Esophagus squamous epithelium (tissue), 5 donors: Measurements from ENCODE around the gene TRPM7. TPM values are rescaled to one million over a fixed set of nuclear protein-coding genes. Genes with fewer than 3 reads are reported as not detected.

Source experiments
- DNase-seq: peaks from one replicate; lab custom pipeline; 2025; lab: John Stamatoyannopoulos, UW
- H3K27ac ChIP-seq, 4 donors: fragments of 200-600 bp; sonication (generic); one replicate each; pipeline ENCODE4 v1.5.1; 2016 to 2019; ENCODE audit warnings: mild to moderate bottlenecking in 1 of 4
- H3K27me3 ChIP-seq, 4 donors: fragments of 200-600 bp; sonication (generic); 1 replicate in 3 of 4; 2 replicates in 1 of 4; pipeline versions ENCODE4 v1.5.1 to v1.6.0; 2017 to 2021; ENCODE audit warnings: antibody characterized with exemption in 1 of 4
- H3K36me3 ChIP-seq, 3 donors: fragments of 200-600 bp; sonication (generic); one replicate each; pipeline ENCODE4 v1.5.1; 2016 to 2019
- H3K4me1 ChIP-seq, 3 donors: fragments of 200-600 bp; sonication (generic); one replicate each; pipeline ENCODE4 v1.5.1; 2017 to 2019
- H3K4me3 ChIP-seq, 4 donors: fragments of 200-600 bp; sonication (generic); 1 replicate in 3 of 4; 2 replicates in 1 of 4; pipeline ENCODE4 v1.5.1; 2016 to 2019; ENCODE audit warnings: mild to moderate bottlenecking in 2 of 4, moderate library complexity in 1 of 4
- H3K9me3 ChIP-seq, 3 donors: fragments of 200-600 bp; sonication (generic); one replicate each; pipeline ENCODE4 v1.5.1; 2016 to 2019
- POLR2A ChIP-seq, 4 donors: fragments of 450-650 bp; IDR thresholded peaks; one replicate each; pipeline ENCODE4 v1.6.1; 2017; ENCODE audit warnings: antibody characterized with exemption in 4 of 4, mild to moderate bottlenecking in 4 of 4, moderate library complexity in 3 of 4
- WGBS, 2 donors: methylation state at CpG; one replicate each; pipeline ENCODE4 v1.1.5; 2018; 5-methylcytosine and 5-hydroxymethylcytosine counted together
- intact Hi-C: fragments of 100-400 bp; cut with DNase I; formaldehyde crosslinking; loops from one replicate; pipeline ENCODE4 v1.15.0; 2022
- total RNA-seq, 4 donors: library from RNA; depleted of rRNA; stranded (reverse); fragments of >200 nt; gene quantifications; one replicate each; pipeline ENCODE4 v1.1.0, GENCODE V29; 2016
- TF ChIP-seq, protein P1 (sequence below), 6 experiments: fragments of 450-650 bp in 4 of 6; fragments of 200-600 bp in 2 of 6; sonication (generic) in 2 of 6; IDR thresholded peaks; one replicate each; pipeline ENCODE4 v1.5.1; 2016 to 2019; ENCODE audit warnings: antibody characterized with exemption in 6 of 6, mild to moderate bottlenecking in 4 of 6, moderate library complexity in 4 of 6
- donor health status: DM: yes; HTN: yes; CAD: no.

Gene TRPM7
- total RNA-seq, 4 donors from 2014 or later: 10.7 to 42.7 (median 27.2) TPM

- Histone ChIP-seq H3K27me3 (no peaks in the 10 kb centered on the region), H3K9me3 (no peaks in the 10 kb centered on the region), H3K4me1 (no peaks in the 10 kb centered on the region), H3K4me3 (no peak overlapping the region), H3K27ac (no peak overlapping the region), H3K36me3 (peaks cover 0 to 93% (median 4%) of the 10 kb centered on the region in 3 donors)
- no peak for TF ChIP-seq POLR2A (IDR thresholded peaks at IDR 0.05)
- TF ChIP-seq, protein P1, sequence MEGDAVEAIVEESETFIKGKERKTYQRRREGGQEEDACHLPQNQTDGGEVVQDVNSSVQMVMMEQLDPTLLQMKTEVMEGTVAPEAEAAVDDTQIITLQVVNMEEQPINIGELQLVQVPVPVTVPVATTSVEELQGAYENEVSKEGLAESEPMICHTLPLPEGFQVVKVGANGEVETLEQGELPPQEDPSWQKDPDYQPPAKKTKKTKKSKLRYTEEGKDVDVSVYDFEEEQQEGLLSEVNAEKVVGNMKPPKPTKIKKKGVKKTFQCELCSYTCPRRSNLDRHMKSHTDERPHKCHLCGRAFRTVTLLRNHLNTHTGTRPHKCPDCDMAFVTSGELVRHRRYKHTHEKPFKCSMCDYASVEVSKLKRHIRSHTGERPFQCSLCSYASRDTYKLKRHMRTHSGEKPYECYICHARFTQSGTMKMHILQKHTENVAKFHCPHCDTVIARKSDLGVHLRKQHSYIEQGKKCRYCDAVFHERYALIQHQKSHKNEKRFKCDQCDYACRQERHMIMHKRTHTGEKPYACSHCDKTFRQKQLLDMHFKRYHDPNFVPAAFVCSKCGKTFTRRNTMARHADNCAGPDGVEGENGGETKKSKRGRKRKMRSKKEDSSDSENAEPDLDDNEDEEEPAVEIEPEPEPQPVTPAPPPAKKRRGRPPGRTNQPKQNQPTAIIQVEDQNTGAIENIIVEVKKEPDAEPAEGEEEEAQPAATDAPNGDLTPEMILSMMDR (IDR thresholded peaks at IDR 0.05): no peak
- intact Hi-C loops: no loop called here
- 81% methylated on average over 4 of the region's 4 CpGs for WGBS, 2 donors
- no peak for DNase-seq
These were observed 123.6 kb downstream of the TRPM7 start for GRCh38 chr15:50562735-50563640.

DNA sequence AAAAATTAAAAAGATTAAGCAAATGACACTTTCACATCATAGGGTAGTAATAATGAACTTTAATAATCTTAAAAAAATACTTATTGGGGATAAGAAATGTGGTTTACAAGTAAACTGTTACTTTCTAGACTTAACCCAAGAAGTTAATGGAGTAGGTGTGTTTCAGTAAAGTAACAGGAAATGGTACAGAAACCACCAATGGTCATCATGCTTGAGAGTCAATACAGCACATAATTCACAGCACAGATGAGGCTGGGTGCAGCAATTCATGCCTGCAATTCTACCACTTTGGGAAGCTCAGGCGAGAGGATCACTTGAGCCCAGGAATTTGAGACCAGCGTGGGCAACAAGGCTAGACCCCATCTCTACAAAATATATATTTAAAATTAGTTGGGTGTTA is 128.6 kb downstream of the TRPM7 start:
- H3K27ac ChIP-seq: no peak overlapping the region
- no peaks in the 10 kb centered on the region for H3K9me3 ChIP-seq
- intact Hi-C loops: no loop called here
- TF ChIP-seq, protein P1 (IDR thresholded peaks at IDR 0.05): no peak
- no peak for TF ChIP-seq POLR2A (IDR thresholded peaks at IDR 0.05)
- H3K27me3 ChIP-seq: no peaks in the 10 kb centered on the region
- H3K4me3 ChIP-seq: no peak overlapping the region
- no peak for DNase-seq
- H3K4me1 ChIP-seq: no peaks in the 10 kb centered on the region
- peaks cover 0 to 65% (median 10%) of the 10 kb centered on the region in 3 donors for H3K36me3 ChIP-seq
- WGBS, 2 donors: 96 to 100% methylated on average over 1 to 2 of the region's 2 CpGs

DNA sequence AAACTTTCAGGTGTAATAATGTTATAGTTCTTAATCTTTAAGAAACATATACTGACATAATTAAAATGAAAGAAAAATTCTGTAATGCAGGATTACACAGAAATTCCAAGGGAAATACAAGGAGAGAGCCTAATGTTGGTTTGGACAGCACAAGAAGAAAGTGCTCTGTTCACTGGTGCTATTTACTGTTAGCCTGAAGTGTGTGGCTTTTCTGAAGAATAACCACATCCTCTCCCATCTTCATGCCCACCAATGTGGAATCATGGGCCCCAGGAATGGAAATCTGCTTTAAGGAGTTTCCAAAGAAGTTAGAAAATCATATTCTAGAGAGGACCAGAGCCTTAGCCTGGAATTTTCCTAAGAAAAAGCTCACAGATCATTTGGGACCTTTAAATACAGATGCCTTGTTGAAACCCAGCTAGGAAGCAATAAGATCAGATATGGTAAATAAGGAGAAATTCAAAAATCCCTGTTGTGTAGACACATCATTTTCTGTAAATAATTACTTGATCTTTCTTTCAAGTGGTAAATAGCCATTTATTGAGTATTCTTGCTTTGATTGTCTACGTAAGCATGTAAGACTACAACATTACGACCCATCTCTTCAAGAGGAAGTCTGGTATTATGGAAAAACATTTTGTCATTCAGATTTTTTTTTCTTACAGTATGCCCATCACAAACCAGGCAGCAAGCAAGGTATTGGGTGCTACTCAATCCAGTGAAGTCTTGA is 129.8 kb downstream of the TRPM7 start:
- no peak for DNase-seq
- no peak overlapping the region for H3K4me3 ChIP-seq
- WGBS, 2 donors: 88 to 98% methylated on average over 2 of the region's 2 CpGs
- no peak overlapping the region for H3K27ac ChIP-seq
- intact Hi-C loops: no loop called here
- no peaks in the 10 kb centered on the region for H3K4me1 ChIP-seq
- TF ChIP-seq, protein P1 (IDR thresholded peaks at IDR 0.05): no peak
- no peak for TF ChIP-seq POLR2A (IDR thresholded peaks at IDR 0.05)
- H3K36me3 ChIP-seq: peaks cover 0 to 53% (median 10%) of the 10 kb centered on the region in 3 donors
- no peaks in the 10 kb centered on the region for H3K9me3 ChIP-seq
- no peaks in the 10 kb centered on the region for H3K27me3 ChIP-seq

GRCh38 chr15:50552238-50552637 is 134.4 kb downstream of the TRPM7 start:
- Histone ChIP-seq H3K9me3 (no peaks in the 10 kb centered on the region), H3K4me3 (no peak overlapping the region), H3K36me3 (peaks cover 0 to 7% (median 2%) of the 10 kb centered on the region in 3 donors), H3K27ac (no peak overlapping the region), H3K27me3 (no peaks in the 10 kb centered on the region), H3K4me1 (no peaks in the 10 kb centered on the region)
- no peak for DNase-seq
- WGBS, 2 donors: 75 to 78% methylated on average over 4 of the region's 4 CpGs
- TF ChIP-seq, protein P1 (IDR thresholded peaks at IDR 0.05): no peak
- TF ChIP-seq POLR2A (IDR thresholded peaks at IDR 0.05): no peak
- intact Hi-C loops: no loop called here

DNA sequence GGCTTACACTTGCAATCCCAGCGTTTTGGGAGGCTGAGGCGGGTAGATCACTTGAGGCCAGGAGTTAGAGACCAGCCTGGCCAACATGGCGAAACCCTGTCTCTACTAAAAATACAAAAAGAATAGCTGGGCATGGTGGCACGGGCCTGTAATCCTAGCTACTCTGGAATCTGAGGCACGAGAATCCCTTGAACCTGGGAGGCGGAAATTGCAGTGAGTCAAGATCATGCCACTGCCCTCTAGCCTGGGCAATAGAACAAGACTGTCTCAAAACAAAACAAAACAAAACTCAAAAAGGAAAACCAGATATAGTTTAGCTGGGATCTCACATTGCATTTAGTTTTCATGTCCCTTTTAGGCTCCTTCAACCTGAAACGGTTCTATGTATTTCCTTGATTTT is 137.3 kb downstream of the TRPM7 start:
- TF ChIP-seq, protein P1 (IDR thresholded peaks at IDR 0.05): no peak
- no peak for TF ChIP-seq POLR2A (IDR thresholded peaks at IDR 0.05)
- intact Hi-C loops: no loop called here
- Histone ChIP-seq H3K27ac (no peak overlapping the region), H3K4me1 (no peaks in the 10 kb centered on the region), H3K4me3 (no peak overlapping the region), H3K27me3 (no peaks in the 10 kb centered on the region), H3K9me3 (no peaks in the 10 kb centered on the region), H3K36me3 (no peaks in the 10 kb centered on the region)
- WGBS, 2 donors: 80 to 85% methylated on average over 5 to 7 of the region's 7 CpGs
- DNase-seq: no peak
